Thymus (tissue), 11 donors: ENCODE measurements around the gene ZNF79. TPM values are rescaled to one million over a fixed set of nuclear protein-coding genes. Genes with fewer than 3 reads are reported as not detected.

Experiments used
- DNase-seq, 9 donors: peaks; one replicate each; pipeline ENCODE4 v3.0.0-alpha.2; 2013; ENCODE audit warnings: low spot score in 9 of 9, low read depth in 6 of 9, missing footprints in 1 of 9
- H3K27ac ChIP-seq, 2 donors: one replicate each; pipeline ENCODE4 v1.5.1; 2013; ENCODE audit warnings: control low read depth in 1 of 2, low read depth in 1 of 2, low read length in 1 of 2, mild to moderate bottlenecking in 1 of 2, moderate library complexity in 1 of 2
- H3K27me3 ChIP-seq, 2 donors: one replicate each; pipeline ENCODE4 v1.5.1; 2013; ENCODE audit warnings: low read length in 1 of 2; ENCODE audit not compliant: control insufficient read depth in 2 of 2, insufficient read depth in 1 of 2
- H3K36me3 ChIP-seq, 2 donors: one replicate each; pipeline ENCODE4 v1.5.1; 2013; ENCODE audit warnings: low read length in 1 of 2, mild to moderate bottlenecking in 1 of 2, moderate library complexity in 1 of 2; ENCODE audit not compliant: control insufficient read depth in 2 of 2, insufficient read depth in 2 of 2
- H3K4me1 ChIP-seq, 2 donors: one replicate each; pipeline ENCODE4 v1.5.1; 2013; ENCODE audit warnings: low read length in 2 of 2; ENCODE audit not compliant: control insufficient read depth in 2 of 2, insufficient read depth in 2 of 2
- H3K4me3 ChIP-seq, 2 donors: one replicate each; pipeline ENCODE4 v1.5.1; 2013; ENCODE audit warnings: low read length in 2 of 2, control low read depth in 1 of 2, mild to moderate bottlenecking in 1 of 2
- H3K9me3 ChIP-seq, 2 donors: one replicate each; pipeline ENCODE4 v1.5.1; 2013; ENCODE audit warnings: low read length in 1 of 2, mild to moderate bottlenecking in 1 of 2; ENCODE audit not compliant: control insufficient read depth in 2 of 2, insufficient read depth in 1 of 2
- WGBS: extraction: QIAGEN DNeasy Blood & Tissue Kit; methylation state at CpG from one replicate; pipeline ENCODE4 v1.1.7; 2013; 5-methylcytosine and 5-hydroxymethylcytosine counted together
- polyA plus RNA-seq: library from polyadenylated mRNA; stranded (reverse); fragments of 200-250 nt; gene quantifications from one replicate; pipeline ENCODE4 v1.2.3, GENCODE V29; 2013
- total RNA-seq: library from RNA; stranded (reverse); fragments of 120-200 nt; gene quantifications from one replicate; pipeline ENCODE4 v1.2.4, GENCODE V29; 2013
- donor health status: healthy.

The ZNF79 gene
- total and polyA plus RNA-seq, 2 donors, result 3.3 to 8.8 TPM

- no peak for DNase-seq
- peaks cover 5 to 13% of the 10 kb centered on the region in 2 donors for H3K4me1 ChIP-seq
- H3K4me3 ChIP-seq, result no peak overlapping the region
- H3K27ac ChIP-seq, result no peak overlapping the region
- H3K36me3 ChIP-seq, result no peaks in the 10 kb centered on the region
- H3K27me3 ChIP-seq, result peaks cover 86 to 100% of the 10 kb centered on the region in 2 donors
- 94% methylated on average over 7 of the region's 7 CpGs for WGBS
- H3K9me3 ChIP-seq, result peaks cover 1 to 5% of the 10 kb centered on the region in 2 donors
Measured at GRCh38 chr9:127395497-127396252, 28.5 kb upstream of the ZNF79 start.

DNA sequence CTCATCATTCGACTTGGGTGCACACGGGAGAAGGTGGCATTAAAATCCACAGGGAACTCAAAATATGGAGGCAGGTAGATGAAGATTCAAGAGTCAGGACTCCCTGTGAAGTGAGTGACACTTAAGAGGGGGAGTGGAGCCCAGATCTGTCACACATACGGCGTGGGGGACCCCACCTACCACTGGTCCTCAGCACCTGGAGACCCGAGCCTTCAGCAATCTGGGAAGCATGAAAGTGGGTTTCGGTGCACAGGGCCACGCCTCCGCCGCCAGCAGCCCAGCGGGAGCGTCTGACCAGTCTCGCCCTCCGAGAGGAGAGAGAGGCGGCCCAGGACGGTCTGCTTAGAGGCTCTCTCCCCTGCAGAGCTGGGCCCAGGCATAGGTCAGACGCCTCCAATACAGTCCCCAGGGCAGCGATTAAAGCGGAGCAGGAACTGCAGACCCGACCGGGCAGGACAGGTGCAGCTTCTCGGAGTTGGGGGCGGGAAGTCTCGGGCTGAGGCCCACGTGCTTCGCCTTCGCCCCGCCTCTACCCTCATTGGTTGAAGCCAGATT, 27.9 kb upstream of the ZNF79 start:
- 7% methylated on average over 27 of the region's 27 CpGs for WGBS
- H3K4me1 ChIP-seq, result peaks cover 5 to 13% of the 10 kb centered on the region in 2 donors
- peaks cover 83 to 100% of the 10 kb centered on the region in 2 donors for H3K27me3 ChIP-seq
- H3K9me3 ChIP-seq, result peaks cover 1 to 5% of the 10 kb centered on the region in 2 donors
- DNase-seq, result no peak
- H3K4me3 ChIP-seq, result peak overlapping the region; percentile 6 to 49
- H3K36me3 ChIP-seq, result no peaks in the 10 kb centered on the region
- H3K27ac ChIP-seq, result no peak overlapping the region

DNA sequence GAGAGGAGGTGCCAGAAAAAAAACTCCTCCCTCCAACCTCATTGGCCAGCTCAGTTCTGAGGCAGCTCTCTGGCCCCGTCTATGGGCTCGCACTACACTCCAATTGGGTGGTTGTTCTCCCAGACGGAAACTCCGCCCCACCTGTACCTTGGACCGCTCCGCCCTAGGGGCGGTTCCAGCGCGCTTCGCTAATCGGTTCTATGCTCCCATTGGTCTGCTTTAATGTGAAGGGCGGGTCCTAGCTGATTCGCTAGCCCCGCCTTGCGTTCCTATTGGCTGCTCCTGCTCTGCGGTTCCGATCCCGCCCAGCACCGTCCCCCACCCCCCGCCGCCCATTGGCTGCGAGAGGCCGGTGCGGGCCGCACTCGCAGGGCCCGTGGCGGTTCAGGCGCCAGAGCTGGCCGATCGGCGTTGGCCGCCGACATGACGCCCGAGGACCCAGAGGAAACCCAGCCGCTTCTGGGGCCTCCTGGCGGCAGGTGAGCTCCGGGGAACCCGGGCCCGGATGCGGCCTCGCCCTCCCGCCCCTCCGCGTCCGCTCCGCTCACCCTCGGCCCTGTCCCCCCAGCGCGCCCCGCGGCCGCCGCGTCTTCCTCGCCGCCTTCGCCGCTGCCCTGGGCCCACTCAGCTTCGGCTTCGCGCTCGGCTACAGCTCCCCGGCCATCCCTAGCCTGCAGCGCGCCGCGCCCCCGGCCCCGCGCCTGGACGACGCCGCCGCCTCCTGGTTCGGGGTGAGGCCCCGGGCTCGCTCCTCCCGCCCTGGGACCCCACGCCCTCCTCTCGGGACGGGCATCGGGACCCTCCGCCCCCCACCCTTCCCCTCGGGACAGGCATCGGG, 27.2 kb upstream of the ZNF79 start, which contains the start of gene SLC2A8:
SLC2A8 (plus strand) TSS at position 362 of the 838 bp plus-strand sequence; CDS start at position 424, 62 bp downstream.
- H3K27ac ChIP-seq, result peak within 1 kb of the TSS in 1 of 2 donors; percentile 67
- H3K9me3 ChIP-seq, result peaks cover 1 to 5% of the 10 kb centered on the region in 2 donors
- no peaks in the 10 kb centered on the region for H3K36me3 ChIP-seq
- 3% methylated on average over 87 of the region's 87 CpGs for WGBS
- peak within 1 kb of the TSS; percentile 6 to 49 for H3K4me3 ChIP-seq
- H3K4me1 ChIP-seq, result peaks cover 5 to 13% of the 10 kb centered on the region in 2 donors
- peaks cover 83 to 100% of the 10 kb centered on the region in 2 donors for H3K27me3 ChIP-seq
- DNase-seq, result peak; percentile 66 to 88 (median 79)

- WGBS, result 3% methylated on average over 55 of the region's 55 CpGs
- no peaks in the 10 kb centered on the region for H3K36me3 ChIP-seq
- H3K4me1 ChIP-seq, result peaks cover 5 to 13% of the 10 kb centered on the region in 2 donors
- peaks cover 2 to 5% of the 10 kb centered on the region in 2 donors for H3K9me3 ChIP-seq
- no peak overlapping the region for H3K27ac ChIP-seq
- DNase-seq, result no peak
- H3K4me3 ChIP-seq, result peak overlapping the region in 1 of 2 donors; percentile 49
- H3K27me3 ChIP-seq, result peaks cover 81 to 100% of the 10 kb centered on the region in 2 donors
Measured at GRCh38 chr9:127397646-127398274, 26.4 kb upstream of the ZNF79 start.

DNA sequence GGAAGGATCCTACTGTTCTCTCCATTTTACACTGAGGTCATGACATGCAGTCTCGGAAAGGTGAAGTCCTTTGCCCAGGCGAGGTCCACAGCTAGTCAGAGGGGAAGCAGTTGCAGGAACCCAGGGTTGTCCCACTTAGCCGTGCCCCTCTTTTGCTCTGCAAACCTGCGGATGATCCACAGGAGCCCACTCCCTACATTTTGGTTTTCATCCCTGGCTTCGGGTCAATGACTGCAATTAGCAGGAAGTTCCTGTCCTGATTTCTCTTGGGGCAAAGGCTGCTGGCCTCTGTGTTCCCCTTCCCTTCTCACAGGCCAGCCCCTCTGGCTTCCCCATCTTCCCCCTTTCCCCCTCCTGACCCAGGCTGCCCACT, 25.9 kb upstream of the ZNF79 start:
- Histone ChIP-seq H3K27me3 (peaks cover 79 to 99% of the 10 kb centered on the region in 2 donors), H3K4me3 (no peak overlapping the region), H3K27ac (no peak overlapping the region), H3K9me3 (peaks cover 2 to 5% of the 10 kb centered on the region in 2 donors), H3K36me3 (no peaks in the 10 kb centered on the region), H3K4me1 (peaks cover 5 to 13% of the 10 kb centered on the region in 2 donors)
- WGBS, result 62% methylated on average over 5 of the region's 5 CpGs
- no peak for DNase-seq

- Histone ChIP-seq H3K4me3 (no peak overlapping the region), H3K4me1 (peaks cover 5 to 13% of the 10 kb centered on the region in 2 donors), H3K36me3 (no peaks in the 10 kb centered on the region), H3K27me3 (peaks cover 78 to 99% of the 10 kb centered on the region in 2 donors), H3K27ac (no peak overlapping the region), H3K9me3 (peaks cover 2 to 5% of the 10 kb centered on the region in 2 donors)
- 88% methylated on average over 13 of the region's 13 CpGs for WGBS
- DNase-seq, result no peak
Measured at GRCh38 chr9:127398715-127399400, 25.3 kb upstream of the ZNF79 start.

GRCh38 chr9:127399736-127400269, 24.4 kb upstream of the ZNF79 start:
- WGBS, result 96% methylated on average over 14 of the region's 14 CpGs
- no peak overlapping the region for H3K27ac ChIP-seq
- H3K9me3 ChIP-seq, result peaks cover 2 to 5% of the 10 kb centered on the region in 2 donors
- peaks cover 77 to 99% of the 10 kb centered on the region in 2 donors for H3K27me3 ChIP-seq
- peaks cover 5 to 13% of the 10 kb centered on the region in 2 donors for H3K4me1 ChIP-seq
- DNase-seq, result no peak
- H3K4me3 ChIP-seq, result no peak overlapping the region
- H3K36me3 ChIP-seq, result no peaks in the 10 kb centered on the region
